B cell (primary cell): ENCODE measurements around the gene SMKR1. TPM values are rescaled to one million over a fixed set of nuclear protein-coding genes. Genes with fewer than 3 reads are reported as not detected.

ENCODE experiments used
- ATAC-seq: fragments of 200-7000 bp; cut with Tn5 transposase; one replicate; pipeline ENCODE4 v1.10.0; 2021; ENCODE audit warnings: low read depth, mild to moderate bottlenecking, moderate number of reproducible peaks, moderate library complexity
- CTCF ChIA-PET: fragments of 350-600 bp; sonication (Branson Sonifier 250); formaldehyde crosslinking; loops from one replicate; lab custom pipeline; 2021; ENCODE audit warnings: antibody characterized with exemption, inconsistent platforms; lab: Charles Lee
- POLR2A ChIA-PET: fragments of 350-600 bp; sonication (Branson Sonifier 250); formaldehyde crosslinking; loops from one replicate; lab custom pipeline; 2021; ENCODE audit warnings: antibody characterized with exemption; lab: Charles Lee
- DNase-seq: peaks from one replicate; pipeline ENCODE4 v3.0.0; 2013
- H2AFZ ChIP-seq: 2 replicates; pipeline ENCODE4 v1.6.1; 2012; ENCODE audit warnings: mild to moderate bottlenecking, low read depth, low read length; ENCODE audit not compliant: insufficient read depth, poor library complexity, severe bottlenecking
- H3K27ac ChIP-seq, 2 donors: 1 replicate in 1 of 2; 2 replicates in 1 of 2; pipeline ENCODE4 v1.5.1; 2012 to 2013; ENCODE audit warnings: low read length in 2 of 2, mild to moderate bottlenecking in 2 of 2, moderate library complexity in 1 of 2
- H3K27me3 ChIP-seq, 4 experiments: fragments of 200-600 bp in 1 of 4; sonication (generic) in 1 of 4; replicated peaks in 1 of 4; 1 replicate in 2 of 4; 2 replicates in 2 of 4; pipeline versions ENCODE4 v1.6.1 to v1.7.0; 2013 to 2016; ENCODE audit warnings: low read length in 3 of 4, mild to moderate bottlenecking in 2 of 4, mixed read lengths in 1 of 4, moderate library complexity in 1 of 4; ENCODE audit not compliant: insufficient read depth in 4 of 4, control insufficient read depth in 3 of 4; ENCODE audit errors: control extremely low read depth in 1 of 4
- H3K36me3 ChIP-seq, 2 experiments: replicated peaks in 1 of 2; 1 replicate in 1 of 2; 2 replicates in 1 of 2; pipeline versions ENCODE4 v1.6.1 to v1.7.1; 2013; ENCODE audit warnings: low read length in 1 of 2; ENCODE audit not compliant: insufficient read depth in 2 of 2, control insufficient read depth in 1 of 2; ENCODE audit errors: control extremely low read depth in 1 of 2, extremely low read depth in 1 of 2
- H3K4me1 ChIP-seq, 2 donors: fragments of 200-600 bp in 1 of 2; sonication (generic) in 1 of 2; 1 replicate in 1 of 2; 2 replicates in 1 of 2; pipeline versions ENCODE4 v1.5.1 to v1.6.1; 2013 to 2017; ENCODE audit warnings: low read length in 2 of 2; ENCODE audit not compliant: control insufficient read depth in 2 of 2, insufficient read depth in 2 of 2
- H3K4me2 ChIP-seq: replicated peaks from 2 replicates; pipeline ENCODE3; 2012; ENCODE audit warnings: mild to moderate bottlenecking, low read depth, low read length; ENCODE audit not compliant: poor library complexity, severe bottlenecking
- H3K4me3 ChIP-seq, 5 experiments: fragments of 200-600 bp in 1 of 5; sonication (generic) in 1 of 5; 1 replicate in 3 of 5; 2 replicates in 2 of 5; pipeline versions ENCODE4 v1.5.1 to v1.7.0; 2011 to 2016; ENCODE audit warnings: low read length in 4 of 5, mild to moderate bottlenecking in 4 of 5, low read depth in 2 of 5, control low read depth in 1 of 5, moderate library complexity in 1 of 5; ENCODE audit not compliant: insufficient read depth in 1 of 5; ENCODE audit errors: control extremely low read depth in 1 of 5, extremely low read depth in 1 of 5
- H3K79me2 ChIP-seq: fragments of 200-600 bp; sonication (generic); one replicate; pipeline ENCODE4 v1.6.0; 2016; ENCODE audit warnings: low read length; ENCODE audit not compliant: control insufficient read depth, insufficient read depth
- H3K9ac ChIP-seq: fragments of 200-600 bp; sonication (generic); 2 replicates; pipeline ENCODE4 v1.6.1; 2017; ENCODE audit warnings: mild to moderate bottlenecking, low read length, moderate library complexity
- H3K9me3 ChIP-seq, 3 donors: one replicate each; pipeline versions ENCODE4 v1.6.1 to v1.7.1; 2013; ENCODE audit warnings: low read length in 2 of 3; ENCODE audit not compliant: control insufficient read depth in 2 of 3, insufficient read depth in 1 of 3; ENCODE audit errors: control extremely low read depth in 1 of 3
- H4K20me1 ChIP-seq: 2 replicates; pipeline ENCODE4 v1.6.0; 2012; ENCODE audit warnings: mild to moderate bottlenecking, low read length; ENCODE audit not compliant: insufficient read depth, control insufficient read depth, poor library complexity, severe bottlenecking
- H3K27ac Mint-ChIP-seq: one replicate; pipeline ENCODE4 v1.8.0; 2021; ENCODE audit warnings: mixed read lengths
- H3K27me3 Mint-ChIP-seq: one replicate; pipeline ENCODE4 v1.8.0; 2021; ENCODE audit warnings: mixed read lengths
- H3K4me1 Mint-ChIP-seq: one replicate; pipeline ENCODE4 v1.8.0; 2021; ENCODE audit warnings: mixed read lengths
- H3K4me3 Mint-ChIP-seq: one replicate; pipeline ENCODE4 v1.8.0; 2021; ENCODE audit warnings: mixed read lengths
- H3K9me3 Mint-ChIP-seq: one replicate; pipeline ENCODE4 v1.8.0; 2022; ENCODE audit warnings: mixed read lengths; ENCODE audit not compliant: insufficient read depth
- CTCF ChIP-seq: fragments of 200-600 bp; IDR thresholded peaks from one replicate; pipeline ENCODE4 v1.8.0; 2022; ENCODE audit warnings: antibody characterized with exemption, mild to moderate bottlenecking
- EZH2 ChIP-seq: IDR thresholded peaks from 2 replicates; pipeline ENCODE4 v1.6.1; 2012; ENCODE audit warnings: borderline replicate concordance, low read depth, mild to moderate bottlenecking, moderate library complexity, low read length; ENCODE audit not compliant: insufficient read depth, poor library complexity, severe bottlenecking
- WGBS: methylation state at CpG from one replicate; pipeline ENCODE4 v1.1.5; 2013; ENCODE audit warnings: missing lambda C conversion rate; ENCODE audit not compliant: insufficient coverage; 5-methylcytosine and 5-hydroxymethylcytosine counted together
- intact Hi-C: fragments of 100-400 bp; cut with micrococcal nuclease; formaldehyde crosslinking; loops from one replicate; pipeline ENCODE4 v1.10.0; 2022
- polyA plus RNA-seq: library from polyadenylated mRNA; depleted of rRNA; stranded (reverse); fragments of >200 nt; gene quantifications from 2 replicates; pipeline ENCODE4 v1.2.3, GENCODE V29; 2012
- total RNA-seq, 2 donors: library from RNA; stranded (reverse); fragments of 120-200 nt in 1 of 2; gene quantifications; 1 replicate in 1 of 2; 2 replicates in 1 of 2; pipeline versions ENCODE4 v1.2.3 to v1.2.4, GENCODE V29; 2013 to 2022

Gene SMKR1
- total and polyA plus RNA-seq, 2 donors (not counting 1 experiment from before 2014, with no cell fraction given) = 0.58 to 2.9 TPM

GRCh38 chr7:129496653-129497052, 5.7 kb upstream of the SMKR1 start:
- no peaks in the 10 kb centered on the region for H4K20me1 ChIP-seq
- H3K36me3 ChIP-seq = no peaks in the 10 kb centered on the region
- ChIA-PET POLR2A (no interaction called here), CTCF (interaction anchor here (1.1 kb wide), 1 partner anchor 129 kb away, joined by 3 read pairs; no protein-coding TSS in a partner anchor)
- H3K4me1 ChIP-seq = peaks cover 11 to 33% of the 10 kb centered on the region in 2 donors
- no peak overlapping the region for H3K4me2 ChIP-seq
- H2AFZ ChIP-seq = no peak overlapping the region
- 69% methylated on average over 6 of the region's 7 CpGs for WGBS
- no peak overlapping the region for H3K4me3 ChIP-seq
- Mint-ChIP-seq H3K27ac (no peak overlapping the region), H3K4me1 (peaks cover 37% of the 10 kb centered on the region), H3K4me3 (no peak overlapping the region), H3K9me3 (no peaks in the 10 kb centered on the region), H3K27me3 (no peaks in the 10 kb centered on the region)
- no peaks in the 10 kb centered on the region for H3K79me2 ChIP-seq
- no peaks in the 10 kb centered on the region for H3K9me3 ChIP-seq
- no peaks in the 10 kb centered on the region for H3K27me3 ChIP-seq
- no peak for TF ChIP-seq CTCF
- no peak for TF ChIP-seq EZH2
- no peak overlapping the region for H3K27ac ChIP-seq
- ATAC-seq (no peak), DNase-seq (no peak)
- H3K9ac ChIP-seq = no peak overlapping the region
- intact Hi-C loops = no loop called here

GRCh38 chr7:129497156-129497555, 5.2 kb upstream of the SMKR1 start:
- intact Hi-C loops = no loop called here
- no peaks in the 10 kb centered on the region for H4K20me1 ChIP-seq
- no peak overlapping the region for H3K27ac ChIP-seq
- POLR2A ChIA-PET = no interaction called here
- Mint-ChIP-seq H3K27ac (no peak overlapping the region), H3K9me3 (no peaks in the 10 kb centered on the region), H3K4me1 (peaks cover 40% of the 10 kb centered on the region), H3K27me3 (no peaks in the 10 kb centered on the region), H3K4me3 (no peak overlapping the region)
- H3K4me1 ChIP-seq = peaks cover 14 to 37% of the 10 kb centered on the region in 2 donors
- no peak for TF ChIP-seq EZH2
- TF ChIP-seq CTCF = no peak
- no peaks in the 10 kb centered on the region for H3K27me3 ChIP-seq
- no peaks in the 10 kb centered on the region for H3K79me2 ChIP-seq
- H3K4me3 ChIP-seq = no peak overlapping the region
- DNase-seq (no peak), ATAC-seq (no peak)
- WGBS = 86% methylated on average over 3 of the region's 4 CpGs
- CTCF ChIA-PET = no interaction called here
- H3K9ac ChIP-seq = no peak overlapping the region
- no peak overlapping the region for H2AFZ ChIP-seq
- H3K9me3 ChIP-seq = no peaks in the 10 kb centered on the region
- no peaks in the 10 kb centered on the region for H3K36me3 ChIP-seq
- no peak overlapping the region for H3K4me2 ChIP-seq
